ENCODE data around the gene CABCOCO1. TPM values are rescaled to one million over a fixed set of nuclear protein-coding genes. Genes with fewer than 3 reads are reported as not detected.

Gene CABCOCO1, protein sequence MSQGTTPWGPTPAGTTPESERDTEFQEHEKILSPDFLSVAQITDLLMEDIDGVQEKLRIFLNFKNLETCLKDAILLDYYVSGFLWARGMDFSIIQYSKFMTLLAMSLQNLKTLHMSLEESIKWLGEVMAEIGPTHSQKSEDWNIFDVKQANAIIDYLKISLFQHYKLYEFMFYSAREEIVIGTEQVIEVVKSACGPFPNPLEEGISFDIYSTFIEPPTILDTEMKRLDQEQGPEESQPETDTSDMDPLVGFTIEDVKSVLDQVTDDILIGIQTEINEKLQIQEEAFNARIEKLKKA
- total RNA-seq = not detected
- long read RNA-seq, partial matches to known transcripts = 0 of 2 reads
- long read RNA-seq, other reads (novel, unspliced or antisense) = 2 of 2 reads

DNA sequence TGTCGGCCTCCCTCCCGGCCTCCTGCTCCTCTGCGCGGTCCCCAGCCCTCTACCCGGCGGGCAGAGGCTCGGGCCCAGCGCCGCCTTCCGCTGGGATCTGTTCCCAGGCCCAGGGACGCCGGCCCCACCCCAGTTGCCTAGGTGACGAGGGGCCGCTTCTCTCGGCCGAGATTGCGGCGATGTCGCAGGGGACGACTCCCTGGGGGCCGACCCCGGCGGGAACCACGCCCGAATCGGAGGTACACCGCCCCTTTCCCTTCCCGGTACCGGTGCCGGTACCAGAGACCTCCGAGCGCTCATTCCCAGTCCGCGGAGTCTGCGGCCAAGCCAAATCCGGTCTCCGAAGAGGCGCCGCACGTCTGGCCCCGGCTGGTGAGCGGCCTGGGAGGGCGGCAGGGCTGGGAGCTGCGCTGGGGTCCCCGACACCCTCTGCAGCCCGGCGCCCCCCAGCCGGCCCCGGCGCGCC, at the start of gene CABCOCO1:
Gene CABCOCO1, plus strand, starts transcription at position 136 of the 466 bp plus-strand sequence. Its CDS starts 44 bp downstream, at position 180.
- Histone ChIP-seq H3K27me3 (no peaks in the 10 kb centered on the region), H3K9me3 (no peaks in the 10 kb centered on the region), H3K27ac (peak within 1 kb of the TSS; percentile 65), H3K36me3 (no peaks in the 10 kb centered on the region), H3K4me1 (no peaks in the 10 kb centered on the region), H3K4me3 (peak within 1 kb of the TSS; percentile 53)
- intact Hi-C loops (cut with DNase I) = no loop called here
- DNase-seq (peak; percentile 88), ATAC-seq (peak; percentile 99)
- TF ChIP-seq, protein P1, sequence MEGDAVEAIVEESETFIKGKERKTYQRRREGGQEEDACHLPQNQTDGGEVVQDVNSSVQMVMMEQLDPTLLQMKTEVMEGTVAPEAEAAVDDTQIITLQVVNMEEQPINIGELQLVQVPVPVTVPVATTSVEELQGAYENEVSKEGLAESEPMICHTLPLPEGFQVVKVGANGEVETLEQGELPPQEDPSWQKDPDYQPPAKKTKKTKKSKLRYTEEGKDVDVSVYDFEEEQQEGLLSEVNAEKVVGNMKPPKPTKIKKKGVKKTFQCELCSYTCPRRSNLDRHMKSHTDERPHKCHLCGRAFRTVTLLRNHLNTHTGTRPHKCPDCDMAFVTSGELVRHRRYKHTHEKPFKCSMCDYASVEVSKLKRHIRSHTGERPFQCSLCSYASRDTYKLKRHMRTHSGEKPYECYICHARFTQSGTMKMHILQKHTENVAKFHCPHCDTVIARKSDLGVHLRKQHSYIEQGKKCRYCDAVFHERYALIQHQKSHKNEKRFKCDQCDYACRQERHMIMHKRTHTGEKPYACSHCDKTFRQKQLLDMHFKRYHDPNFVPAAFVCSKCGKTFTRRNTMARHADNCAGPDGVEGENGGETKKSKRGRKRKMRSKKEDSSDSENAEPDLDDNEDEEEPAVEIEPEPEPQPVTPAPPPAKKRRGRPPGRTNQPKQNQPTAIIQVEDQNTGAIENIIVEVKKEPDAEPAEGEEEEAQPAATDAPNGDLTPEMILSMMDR (IDR thresholded peaks at IDR 0.05) = peak; percentile 16

DNA sequence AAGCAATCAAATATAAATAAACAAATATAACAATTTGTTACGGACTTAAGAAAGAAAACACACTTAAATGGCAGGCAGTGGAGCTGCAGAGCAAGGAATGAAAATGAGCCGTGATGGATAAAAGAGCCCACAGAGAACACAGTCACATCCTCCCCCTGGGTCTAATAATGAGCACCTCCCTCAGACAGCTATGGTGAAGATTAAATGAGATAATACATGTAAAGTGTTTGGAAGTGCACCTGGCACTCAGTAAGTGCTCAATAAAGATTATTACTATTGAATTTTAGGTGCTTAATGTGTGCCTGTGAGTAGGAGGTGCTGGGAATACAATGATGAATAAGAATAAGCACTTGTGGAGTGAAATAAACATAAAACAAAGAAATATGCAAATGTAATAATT, 49.1 kb upstream of the CABCOCO1 start:
- TF ChIP-seq, protein P1 (IDR thresholded peaks at IDR 0.05) = no peak
- no peak overlapping the region for H3K27ac ChIP-seq
- intact Hi-C loops (cut with DNase I) = no loop called here
- H3K4me3 ChIP-seq = no peak overlapping the region
- H3K36me3 ChIP-seq = no peaks in the 10 kb centered on the region
- H3K9me3 ChIP-seq = no peaks in the 10 kb centered on the region
- H3K27me3 ChIP-seq = no peaks in the 10 kb centered on the region
- H3K4me1 ChIP-seq = peaks cover 11% of the 10 kb centered on the region
- ATAC-seq (no peak), DNase-seq (no peak)

DNA sequence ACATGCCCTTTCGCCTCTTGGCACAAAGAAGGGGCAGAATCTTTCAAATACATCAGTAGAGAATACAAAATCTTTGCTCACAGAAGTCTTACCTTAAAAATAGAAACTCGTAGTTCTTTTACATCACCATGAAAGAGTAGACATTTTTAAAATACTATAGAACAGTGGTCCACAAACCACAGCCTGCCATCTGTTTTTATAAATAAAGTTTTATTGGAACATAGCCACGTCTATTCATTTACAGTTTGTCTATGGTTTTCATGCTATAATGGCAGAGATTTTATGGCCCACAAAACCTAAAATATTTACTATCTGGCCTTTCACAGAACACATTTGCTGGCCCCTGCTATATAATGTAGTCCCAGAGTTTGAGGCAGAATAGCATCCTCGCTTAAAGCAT, 46.1 kb upstream of the CABCOCO1 start:
- Histone ChIP-seq H3K4me3 (no peak overlapping the region), H3K4me1 (peaks cover 11% of the 10 kb centered on the region), H3K9me3 (no peaks in the 10 kb centered on the region), H3K27me3 (no peaks in the 10 kb centered on the region), H3K27ac (no peak overlapping the region), H3K36me3 (no peaks in the 10 kb centered on the region)
- intact Hi-C loops (cut with DNase I) = no loop called here
- DNase-seq (no peak), ATAC-seq (no peak)
- TF ChIP-seq, protein P1 (IDR thresholded peaks at IDR 0.05) = no peak

DNA sequence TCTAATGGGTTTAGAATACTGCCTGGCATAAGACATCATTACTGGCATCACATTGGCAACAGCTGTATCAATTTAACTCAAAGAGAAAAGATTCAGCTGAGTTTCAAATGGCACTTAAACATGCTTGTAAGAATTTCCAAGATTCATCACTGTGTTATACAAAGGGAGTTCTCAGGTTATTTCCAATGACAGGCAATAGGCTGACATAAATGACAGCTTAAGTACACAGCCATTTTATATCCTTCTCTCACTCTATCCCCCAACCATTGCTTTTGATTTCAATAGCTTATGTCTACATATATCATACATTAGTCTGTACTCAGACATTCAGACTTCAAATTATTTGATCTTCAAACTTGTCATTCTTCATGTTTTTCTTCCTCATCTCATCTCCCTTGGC, 45.5 kb upstream of the CABCOCO1 start:
- Histone ChIP-seq H3K36me3 (no peaks in the 10 kb centered on the region), H3K4me3 (no peak overlapping the region), H3K4me1 (peaks cover 7% of the 10 kb centered on the region), H3K27me3 (no peaks in the 10 kb centered on the region), H3K9me3 (no peaks in the 10 kb centered on the region), H3K27ac (no peak overlapping the region)
- TF ChIP-seq, protein P1 (IDR thresholded peaks at IDR 0.05) = no peak
- no peak for DNase-seq
- intact Hi-C loops (cut with DNase I) = no loop called here
- ATAC-seq = no peak

DNA sequence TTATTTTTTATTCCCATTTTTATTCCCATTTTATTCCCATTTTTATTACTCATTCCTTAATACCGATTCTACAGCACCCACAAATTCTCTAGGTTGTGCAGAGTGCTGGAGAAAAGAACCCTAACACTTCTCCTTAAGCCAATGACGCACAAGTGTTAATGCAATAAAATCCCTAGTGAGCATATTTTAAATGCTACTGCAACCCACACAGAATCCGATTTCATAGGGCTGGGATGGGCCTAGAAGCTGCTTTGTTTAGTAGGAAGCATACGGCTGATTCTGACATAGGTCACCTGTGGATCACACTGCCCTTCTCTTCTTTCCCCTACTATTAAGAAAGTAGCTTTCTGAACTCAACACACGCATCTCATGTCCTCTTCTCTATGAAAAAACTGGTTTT, 45.1 kb upstream of the CABCOCO1 start:
- Histone ChIP-seq H3K27me3 (no peaks in the 10 kb centered on the region), H3K9me3 (no peaks in the 10 kb centered on the region), H3K4me1 (peaks cover 3% of the 10 kb centered on the region), H3K4me3 (no peak overlapping the region), H3K27ac (no peak overlapping the region), H3K36me3 (no peaks in the 10 kb centered on the region)
- DNase-seq (no peak), ATAC-seq (no peak)
- TF ChIP-seq, protein P1 (IDR thresholded peaks at IDR 0.05) = no peak
- intact Hi-C loops (cut with DNase I) = no loop called here
